ENCODE measurements around the gene C9orf85. TPM values are rescaled to one million over a fixed set of nuclear protein-coding genes. Genes with fewer than 3 reads are reported as not detected.
A peak's percentile ranks its signal among the peaks of the same experiment; 100 is the strongest.
"Not testable (repeated sequence)": the region's sequence is repeated elsewhere in the genome, so short reads cannot be mapped to it uniquely, and the experiment has no call there.

The C9orf85 gene, protein sequence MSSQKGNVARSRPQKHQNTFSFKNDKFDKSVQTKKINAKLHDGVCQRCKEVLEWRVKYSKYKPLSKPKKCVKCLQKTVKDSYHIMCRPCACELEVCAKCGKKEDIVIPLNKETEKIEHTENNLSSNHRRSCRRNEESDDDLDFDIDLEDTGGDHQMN
- total RNA-seq (ENCODE audit: insufficient read depth, low replicate concordance): 33.7 TPM

DNA sequence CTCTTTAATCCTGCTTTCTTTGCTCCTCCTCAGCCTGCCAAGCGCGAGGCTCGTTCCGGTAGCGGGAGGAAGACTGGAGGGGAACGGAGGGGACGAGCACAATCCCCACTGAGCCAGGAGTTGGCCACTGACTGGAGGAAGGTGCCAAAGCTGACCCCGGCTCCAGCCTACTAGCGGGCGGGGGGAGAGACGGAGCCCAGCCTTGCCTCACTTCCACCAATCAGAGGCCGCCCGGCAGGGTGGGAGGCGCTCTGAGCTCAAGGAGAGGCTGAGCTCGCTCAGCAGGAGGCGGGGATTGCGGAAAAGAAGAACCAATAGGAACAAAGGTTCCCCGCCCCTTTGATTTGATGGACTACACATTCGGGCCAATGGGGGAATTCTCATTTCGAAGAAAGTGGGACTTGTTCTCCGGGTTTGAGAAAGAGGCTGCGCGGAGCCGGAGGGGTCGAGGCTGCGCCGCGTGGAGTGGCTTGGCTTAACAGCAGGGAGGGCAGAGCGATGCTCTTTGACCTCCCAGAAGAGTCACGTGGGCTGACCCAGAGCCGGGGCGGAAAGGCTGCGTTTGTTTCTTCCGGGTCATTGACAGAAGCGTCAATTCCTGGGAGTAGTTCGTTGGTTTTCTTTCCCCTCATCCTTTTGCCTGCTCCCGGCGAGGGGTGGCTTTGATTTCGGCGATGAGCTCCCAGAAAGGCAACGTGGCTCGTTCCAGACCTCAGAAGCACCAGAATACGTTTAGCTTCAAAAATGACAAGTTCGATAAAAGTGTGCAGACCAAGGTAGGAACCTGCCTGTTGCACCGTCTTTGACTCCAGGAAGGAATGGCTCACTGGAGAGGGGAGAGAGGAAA lies at the start of gene C9orf85, which contains the start of gene ABHD17B:
C9orf85 (plus strand) TSS at position 579 of the 847 bp plus-strand sequence; CDS start at position 675, 96 bp downstream.
ABHD17B (minus strand) TSS at position 133 of the 847 bp plus-strand sequence. CDS start 36,113 bp downstream, outside the sequence.
- DNase-seq (ENCODE audit: low spot score): peak; percentile 100

DNA sequence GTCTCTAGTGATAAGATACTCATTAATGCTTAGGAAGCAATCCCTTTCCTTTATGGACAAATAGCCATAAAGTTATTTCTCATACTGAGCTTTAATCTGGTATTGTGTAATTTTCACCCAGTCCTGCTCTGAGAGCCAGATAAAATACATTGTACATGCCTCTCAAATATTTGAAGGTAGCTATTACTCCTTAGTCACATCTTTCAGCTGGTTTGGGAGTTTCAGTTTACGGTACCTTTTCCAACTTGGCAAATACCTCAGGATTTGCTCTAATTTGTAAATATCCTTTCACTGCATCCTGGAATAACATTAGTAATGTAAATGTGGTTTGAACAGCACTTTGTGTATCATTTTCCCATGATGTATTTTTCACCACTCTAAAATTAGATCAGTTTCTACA lies 47.8 kb upstream of the C9orf85 start:
- DNase-seq (ENCODE audit: low spot score): no peak

DNA sequence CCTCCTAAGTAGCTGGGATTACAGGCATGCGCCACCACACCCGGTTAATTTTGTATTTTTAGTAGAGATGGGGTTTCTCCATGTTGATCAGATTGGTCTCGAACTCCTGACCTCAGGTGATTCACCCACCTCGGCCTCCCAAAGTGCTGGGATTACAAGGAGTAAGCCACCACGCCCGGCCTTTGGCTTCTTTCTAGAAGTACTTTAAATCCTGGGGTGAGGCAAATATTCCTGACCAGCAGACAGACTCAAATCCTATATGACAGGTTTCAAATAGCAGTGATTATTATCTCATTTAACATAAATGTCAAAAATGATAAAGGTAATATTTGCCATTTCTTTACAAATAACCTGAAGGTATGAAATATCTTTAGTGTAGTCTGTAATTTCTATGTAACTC lies 36.1 kb upstream of the C9orf85 start:
- DNase-seq (ENCODE audit: low spot score): no peak

DNA sequence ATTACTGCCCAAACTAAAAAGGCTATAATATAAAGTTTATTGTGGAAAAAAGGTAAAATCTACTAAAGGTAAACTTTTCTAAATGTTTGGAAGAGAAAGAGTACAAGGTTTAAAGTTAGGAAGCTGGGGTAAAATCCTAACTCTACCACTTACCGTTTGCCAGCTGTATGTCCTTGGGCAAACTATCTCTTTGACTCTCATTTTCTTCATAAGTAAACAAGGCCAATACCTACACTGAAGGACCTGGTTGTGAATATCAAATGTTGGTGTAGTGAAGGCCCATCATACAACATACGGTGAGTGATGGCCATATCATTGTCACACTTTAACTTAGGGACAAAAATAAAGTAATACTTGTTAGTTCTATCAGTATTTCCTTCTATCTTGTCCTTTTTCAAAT lies 35.3 kb upstream of the C9orf85 start:
- no peak for DNase-seq (ENCODE audit: low spot score)

DNA sequence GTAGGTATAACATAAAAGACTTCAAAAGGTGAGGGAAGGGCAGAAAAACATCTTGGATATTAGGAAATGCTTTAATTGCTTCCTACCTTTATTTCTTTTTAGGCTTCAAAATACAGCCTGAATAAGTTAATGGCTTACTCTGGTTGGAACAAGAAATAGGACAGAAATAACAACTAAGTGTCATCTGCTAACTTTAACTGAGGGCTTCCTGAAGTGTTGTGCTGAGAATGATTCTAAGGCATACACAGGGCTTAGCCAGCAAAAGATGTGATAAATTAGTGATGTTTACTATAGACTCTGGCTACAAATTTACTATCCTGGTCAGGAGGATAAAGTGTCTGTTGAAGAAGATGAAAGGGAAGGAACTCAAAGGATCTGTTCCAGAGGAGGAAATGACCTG lies 34.6 kb upstream of the C9orf85 start:
- DNase-seq (ENCODE audit: low spot score): no peak

DNA sequence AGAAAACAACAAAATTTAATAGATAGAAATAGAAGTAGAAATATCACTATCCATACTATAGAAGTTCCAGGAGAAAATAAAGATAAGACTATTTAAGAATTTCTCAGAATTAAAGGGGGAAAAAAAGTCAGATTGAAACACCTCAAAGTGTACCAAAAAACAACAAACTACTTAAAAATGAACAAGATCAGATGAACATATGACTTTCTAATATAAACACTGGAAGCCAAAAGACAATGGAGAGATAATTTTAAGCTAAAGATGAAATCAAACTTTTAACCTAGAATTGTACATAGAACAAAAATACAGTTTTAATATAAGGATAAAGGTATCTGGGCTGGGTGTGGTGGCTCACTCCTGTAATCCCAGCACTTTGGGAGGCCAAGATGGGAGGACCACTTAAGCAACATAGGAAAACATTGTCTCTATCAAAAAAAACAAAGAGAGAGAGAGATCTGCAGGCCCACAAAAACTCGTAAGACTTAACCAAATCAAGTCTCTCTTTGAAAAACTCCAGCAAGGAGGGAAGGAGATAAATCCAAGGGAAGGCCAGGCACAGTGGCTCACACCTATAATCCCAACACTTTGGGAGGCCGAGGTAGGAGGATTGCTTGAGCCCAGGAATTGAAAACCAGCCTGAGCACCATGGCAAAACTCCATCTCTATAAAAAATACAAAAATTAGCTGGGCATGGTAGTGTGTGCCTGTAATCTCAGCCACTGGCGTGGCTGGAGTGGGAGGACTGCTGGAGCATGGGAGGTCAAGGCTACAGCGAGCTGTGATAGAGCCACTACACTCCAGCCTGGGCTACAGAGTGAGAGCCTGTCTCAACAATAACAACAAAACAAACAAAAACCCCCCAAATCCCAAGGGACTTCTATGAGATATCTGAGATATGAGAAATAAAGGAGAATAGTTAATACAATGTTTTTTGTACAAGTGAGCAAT lies 32.8 kb upstream of the C9orf85 start:
- DNase-seq (ENCODE audit: low spot score): no peak

DNA sequence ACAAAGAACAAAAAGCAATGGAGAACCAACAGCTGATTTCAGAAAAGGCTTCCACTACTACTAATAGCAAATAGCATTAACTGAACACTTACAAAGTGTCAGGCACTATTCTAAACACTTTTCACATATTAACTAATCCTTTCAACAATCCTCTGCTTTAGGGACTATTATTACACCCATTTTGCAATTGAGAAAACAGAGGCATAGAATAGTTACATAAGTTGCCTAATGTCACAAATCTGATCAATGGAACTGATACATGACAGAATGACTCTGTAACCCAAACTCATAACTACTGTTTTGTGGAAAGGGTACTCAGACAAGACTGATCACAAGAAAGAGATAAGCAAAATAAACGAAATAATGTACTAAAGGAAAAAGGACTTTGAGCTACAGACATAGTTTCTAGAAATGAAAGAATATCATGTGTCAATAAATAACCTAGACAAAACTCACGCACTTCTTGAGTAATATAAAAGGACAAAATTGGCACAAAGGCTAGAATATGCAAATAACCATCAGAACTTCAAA lies 31.7 kb upstream of the C9orf85 start:
- no peak for DNase-seq (ENCODE audit: low spot score)

DNA sequence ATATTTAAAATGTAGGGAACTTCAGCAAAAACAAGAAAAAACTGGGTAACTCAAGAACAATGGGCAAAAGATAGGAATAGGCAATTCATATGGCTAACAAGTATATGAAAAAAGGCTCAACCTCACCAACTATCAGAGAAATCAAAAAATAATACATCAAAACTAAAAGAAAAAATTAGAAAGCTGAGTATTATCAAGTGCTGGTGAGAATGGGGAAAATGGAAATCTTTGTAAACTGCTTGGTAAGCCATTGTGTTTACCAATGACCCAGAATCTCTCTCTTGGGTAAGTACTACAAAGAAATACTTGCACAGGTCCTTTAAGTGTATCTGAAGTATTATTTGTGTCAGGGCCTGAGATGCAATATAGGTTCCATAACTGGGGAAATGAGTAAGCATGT lies 27.4 kb upstream of the C9orf85 start:
- no peak for DNase-seq (ENCODE audit: low spot score)

DNA sequence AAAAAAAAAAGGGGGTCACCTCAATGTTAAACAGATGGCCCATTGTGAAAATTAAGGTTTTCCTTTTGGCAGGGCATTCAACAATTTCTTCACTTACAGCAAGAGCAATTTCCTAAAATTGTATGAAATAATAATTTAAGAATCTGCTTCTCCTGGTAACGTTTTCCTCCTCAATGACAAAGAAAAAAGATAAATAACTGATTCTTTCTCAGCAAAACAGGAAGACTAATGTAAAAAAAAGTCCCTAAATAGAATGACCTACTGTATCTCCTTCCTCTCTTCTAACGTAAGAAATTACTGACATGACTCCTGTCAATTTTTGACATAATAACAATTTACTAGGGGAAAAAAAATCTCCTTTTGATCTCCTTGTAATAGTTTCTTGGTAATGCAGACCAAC lies 26.0 kb upstream of the C9orf85 start:
- no peak for DNase-seq (ENCODE audit: low spot score)

DNA sequence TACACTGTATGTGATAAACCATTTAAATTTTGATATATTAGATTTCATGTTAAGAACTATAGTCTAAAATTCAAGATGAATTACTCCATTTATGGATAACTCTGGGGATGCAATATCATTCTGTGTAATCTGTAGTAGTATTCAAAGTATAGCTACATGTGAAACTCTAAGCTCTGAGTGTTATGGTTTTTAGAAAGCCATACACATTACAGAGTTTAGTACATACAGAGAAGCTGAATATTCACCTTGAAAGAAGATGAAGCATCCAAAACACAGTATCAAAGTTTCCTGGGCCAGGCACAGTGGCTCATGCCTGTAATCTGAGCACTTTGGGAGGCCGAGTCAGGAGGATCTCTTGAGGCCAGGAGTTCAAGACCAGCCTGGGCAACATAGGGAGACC lies 25.4 kb upstream of the C9orf85 start:
- no peak for DNase-seq (ENCODE audit: low spot score)

DNA sequence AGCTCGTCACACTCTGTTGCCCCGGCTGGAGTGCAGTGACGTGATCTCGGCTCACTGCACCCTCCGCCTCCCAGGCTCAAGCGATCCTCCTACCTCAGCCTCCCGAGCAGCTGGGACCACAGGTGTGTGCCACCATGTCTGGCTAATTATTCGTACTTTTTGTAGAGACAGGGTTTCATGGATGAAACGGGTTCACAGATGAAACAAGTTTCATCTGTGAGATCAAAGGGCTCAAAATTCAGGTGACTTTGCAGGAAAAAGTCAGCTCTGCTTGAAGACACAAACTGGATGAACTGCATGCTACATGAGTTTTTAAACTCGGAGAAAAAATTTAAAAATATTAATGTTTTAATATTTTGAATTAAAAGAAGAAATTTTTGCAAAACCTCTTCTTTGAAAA lies 24.9 kb upstream of the C9orf85 start:
- DNase-seq (ENCODE audit: low spot score): no peak

DNA sequence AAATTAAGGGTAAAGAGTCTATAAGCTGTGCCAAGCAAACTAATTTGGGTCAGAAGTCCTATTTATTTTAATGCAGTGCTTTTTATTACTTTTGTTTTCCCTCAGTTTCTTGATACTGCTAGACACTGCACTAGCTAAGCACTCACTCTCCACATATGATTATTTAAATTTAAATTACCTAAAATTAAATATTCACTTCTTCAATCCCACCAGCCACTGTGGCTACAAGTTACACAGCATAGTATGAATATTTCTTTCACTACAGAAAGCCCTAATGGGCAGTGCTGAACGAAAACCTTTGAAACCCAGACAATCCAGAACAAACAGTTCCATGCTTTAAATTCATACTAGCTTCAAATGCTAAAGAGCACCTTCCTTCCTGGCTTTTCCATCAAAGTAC lies 24.1 kb upstream of the C9orf85 start:
- no peak for DNase-seq (ENCODE audit: low spot score)

DNA sequence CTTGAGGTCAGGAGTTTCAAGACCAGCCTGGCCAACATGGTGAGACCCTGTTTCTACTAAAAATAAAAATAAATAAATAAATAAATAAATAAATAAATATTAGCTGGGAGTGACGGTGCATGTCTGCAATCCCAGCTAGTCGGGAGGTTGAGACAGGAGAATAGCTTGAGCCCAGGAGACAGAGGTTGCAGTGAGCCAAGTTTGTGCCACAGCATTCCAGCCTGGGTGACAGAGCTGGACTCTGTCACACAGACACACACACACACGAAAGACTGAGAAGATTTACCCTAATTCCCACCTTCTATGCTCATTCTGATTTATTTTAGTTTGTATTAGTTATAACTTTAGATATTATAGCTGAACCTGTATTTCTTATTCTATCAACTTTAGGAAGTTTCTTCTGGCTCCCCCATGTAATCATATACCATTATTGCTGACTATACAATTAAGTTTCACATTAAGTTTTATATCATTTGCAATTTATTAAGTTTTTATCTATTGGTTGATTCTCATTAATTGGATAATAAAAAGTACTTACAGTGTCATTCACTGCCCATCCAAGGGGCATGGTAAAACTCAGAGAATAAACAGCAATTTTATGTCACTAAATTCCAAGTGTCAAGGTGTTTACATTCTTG lies 21.3 kb upstream of the C9orf85 start:
- DNase-seq (ENCODE audit: low spot score): no peak

DNA sequence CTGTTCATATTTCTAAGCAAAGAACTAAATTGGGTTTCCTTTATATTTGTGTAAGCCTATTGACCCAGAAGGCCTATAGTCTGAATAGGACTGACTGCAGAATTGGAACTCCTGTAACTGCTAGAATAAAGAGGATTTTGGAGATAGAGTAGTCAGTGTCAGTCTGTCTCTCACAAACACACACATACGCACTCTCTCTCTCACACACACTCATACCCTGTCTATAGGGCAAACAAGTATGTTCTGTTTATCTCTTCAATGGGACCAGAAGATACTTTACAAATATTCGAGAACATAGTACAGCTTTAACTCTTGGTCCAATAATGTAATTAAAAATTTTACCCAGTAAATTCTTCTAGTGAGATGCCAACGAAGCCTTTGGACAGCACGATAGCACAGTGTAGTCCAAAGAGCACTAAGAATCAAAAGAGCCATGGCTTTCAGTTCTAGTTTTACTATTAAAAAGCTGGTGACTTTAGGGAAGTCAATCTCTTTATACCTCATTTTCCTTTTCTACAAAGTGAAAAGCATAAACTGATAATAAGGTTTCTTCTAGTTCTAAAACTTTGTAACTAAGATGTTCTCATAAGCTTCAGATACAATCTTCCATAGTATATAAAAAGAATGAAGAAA lies 19.8 kb upstream of the C9orf85 start:
- no peak for DNase-seq (ENCODE audit: low spot score)

DNA sequence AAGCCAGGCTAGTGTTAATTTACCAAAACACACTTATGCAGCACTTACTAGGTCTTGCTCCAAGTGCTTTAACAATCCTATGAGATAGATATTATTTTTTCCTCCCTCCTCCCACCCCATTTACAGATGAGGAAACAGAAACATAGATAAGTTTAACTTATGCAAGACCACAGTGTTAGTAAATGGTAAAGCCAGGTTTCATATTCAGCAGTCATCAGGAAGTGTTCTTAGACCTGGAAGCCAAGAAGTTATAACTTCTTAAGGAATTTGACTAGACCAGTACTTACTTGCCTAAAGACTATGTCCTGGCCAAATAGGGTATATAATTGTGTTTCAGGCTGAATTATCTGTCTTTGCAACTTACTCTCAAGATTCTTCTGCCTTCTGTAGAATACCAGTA lies 16.3 kb upstream of the C9orf85 start:
- DNase-seq (ENCODE audit: low spot score): no peak

DNA sequence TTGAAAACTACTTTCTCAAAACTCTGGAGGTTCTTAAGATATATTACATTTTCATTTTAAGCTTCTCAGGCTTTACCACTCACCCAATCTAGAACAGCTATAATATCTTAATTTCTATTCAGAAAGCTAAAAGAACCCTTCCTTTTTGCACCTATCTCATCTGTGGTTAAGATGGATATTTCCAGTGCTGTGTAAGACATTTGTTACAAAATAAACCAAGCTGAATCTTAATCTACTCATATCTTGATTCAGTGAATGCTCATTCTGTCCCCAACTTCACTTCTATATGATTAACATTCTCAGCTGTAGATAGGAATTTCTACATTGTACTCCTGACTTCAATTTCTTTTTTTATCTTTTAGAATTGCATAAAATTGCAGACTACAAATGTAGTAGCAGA lies 15.5 kb upstream of the C9orf85 start:
- no peak for DNase-seq (ENCODE audit: low spot score)

DNA sequence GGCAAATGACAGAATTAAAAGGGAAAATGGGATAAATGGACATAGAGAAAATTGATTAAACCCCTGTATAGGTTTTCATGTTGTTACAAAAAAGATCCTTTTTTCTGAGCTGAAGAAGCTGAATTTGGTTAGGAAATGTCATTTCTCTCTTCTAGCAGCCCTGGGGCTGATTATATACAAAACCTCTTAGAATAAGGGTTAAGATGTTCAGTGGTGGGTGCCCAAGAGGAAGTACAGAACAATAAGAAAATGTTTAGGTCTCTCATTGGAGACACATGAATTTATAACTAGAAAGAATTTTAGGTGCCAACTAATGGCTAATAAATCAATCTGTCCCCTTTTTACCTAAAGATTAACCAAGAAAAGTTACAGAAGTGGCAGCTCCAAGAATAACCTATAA lies 14.7 kb upstream of the C9orf85 start:
- no peak for DNase-seq (ENCODE audit: low spot score)

DNA sequence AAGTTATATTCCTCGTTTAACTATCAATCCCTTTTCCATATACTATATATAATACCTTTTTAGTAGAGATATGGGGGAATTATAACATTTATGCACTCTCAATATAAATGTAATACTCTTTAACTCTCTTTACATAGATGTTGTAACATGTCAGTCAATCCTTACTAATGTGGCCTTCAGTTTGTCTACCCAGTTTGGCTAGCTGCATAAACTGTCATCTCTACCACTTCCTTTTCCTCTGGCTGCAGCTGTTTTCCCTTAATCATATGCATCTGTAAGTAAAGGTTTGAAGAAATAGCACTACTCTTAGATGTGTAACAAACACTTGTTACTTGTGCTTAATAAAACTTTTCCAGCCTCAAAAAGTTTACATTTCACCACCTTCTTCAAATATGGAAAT lies 13.9 kb upstream of the C9orf85 start:
- no peak for DNase-seq (ENCODE audit: low spot score)

DNA sequence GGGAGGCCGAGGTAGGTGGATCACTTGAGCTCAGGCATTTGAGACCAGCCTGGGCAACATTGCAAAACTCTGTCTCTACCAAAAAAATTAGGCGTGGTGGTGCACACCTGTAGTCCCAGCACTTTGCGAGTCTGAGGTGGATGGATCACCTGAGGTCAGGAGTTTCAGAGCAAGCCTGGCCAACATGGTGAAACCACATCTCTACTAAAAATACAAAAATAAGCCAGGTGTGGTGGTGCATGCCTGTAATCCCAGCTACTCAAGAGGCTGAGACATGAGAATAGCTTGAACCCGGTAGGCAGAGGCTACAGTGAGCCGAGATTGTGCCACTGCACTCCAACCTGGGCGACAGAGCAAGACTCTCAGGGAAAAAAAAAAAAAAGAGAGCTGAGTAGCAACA lies 12.7 kb upstream of the C9orf85 start:
- DNase-seq (ENCODE audit: low spot score): not testable (repeated sequence)

DNA sequence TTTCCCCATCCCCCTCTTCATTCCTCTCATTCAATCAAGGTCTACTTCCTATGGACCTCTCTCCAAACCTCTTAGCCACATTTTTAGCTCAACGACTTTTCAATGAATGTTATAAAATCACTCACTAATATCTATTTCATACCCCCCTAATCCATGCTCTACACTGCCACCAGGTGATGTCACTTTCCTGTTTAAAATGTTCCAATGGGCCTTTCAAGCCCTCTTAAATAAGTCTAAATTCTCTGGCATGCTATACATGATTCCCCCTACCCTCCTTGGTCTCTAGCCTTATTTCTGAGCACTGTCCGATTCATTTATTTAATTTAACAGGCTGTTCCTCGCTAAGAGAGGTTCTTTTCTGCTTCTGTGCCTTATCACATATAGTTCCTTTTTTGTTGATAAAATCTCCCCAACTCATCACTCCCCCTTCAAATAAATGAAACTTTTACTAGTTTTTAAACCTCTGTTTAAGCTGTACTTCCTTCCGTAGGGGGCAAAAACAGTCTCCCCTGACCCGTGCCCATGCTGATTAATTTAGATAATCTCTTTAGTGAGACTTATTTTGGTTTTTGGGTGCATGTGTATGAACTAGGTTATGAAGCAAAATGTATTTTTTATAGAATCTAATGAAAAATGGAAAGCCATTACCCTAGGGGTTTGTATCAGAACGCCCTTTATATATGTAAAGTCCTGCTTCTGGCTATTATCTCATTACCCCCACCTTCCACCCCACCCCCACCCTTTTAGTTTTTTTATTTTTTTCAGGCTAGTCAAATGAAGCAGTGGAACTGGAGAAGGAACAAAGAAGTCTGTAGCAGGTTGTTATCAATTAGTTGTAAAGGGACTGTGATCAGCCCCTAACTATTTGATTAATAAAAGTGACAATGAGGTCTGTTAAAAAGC lies 9.5 kb upstream of the C9orf85 start:
- DNase-seq (ENCODE audit: low spot score): no peak
